H1 (cell line): ENCODE data around the gene SSRP1. TPM values are rescaled to one million over a fixed set of nuclear protein-coding genes. Genes with fewer than 3 reads are reported as not detected.

ENCODE experiments used
- CTCF ChIA-PET: fragments of 300-600 bp; sonication (Branson Sonifier 250); formaldehyde crosslinking; loops from one replicate; lab custom pipeline; 2021; ENCODE audit not compliant: partially characterized antibody; lab: Charles Lee
- POLR2A ChIA-PET: fragments of 300-600 bp; sonication (Branson Sonifier 250); formaldehyde crosslinking; loops from one replicate; lab custom pipeline; 2021; ENCODE audit warnings: inconsistent platforms; ENCODE audit not compliant: partially characterized antibody; lab: Charles Lee
- DNase-seq, 2 experiments: peaks; one replicate each; pipeline versions ENCODE4 v3.0.0 to v3.0.0-alpha.2; 2010 to 2022; ENCODE audit warnings: low spot score in 2 of 2, low read depth in 1 of 2, mixed read lengths in 1 of 2
- FAIRE-seq: peaks from 2 replicates; lab custom pipeline; 2011; peaks lifted over from hg19 to GRCh38; lab: Jason Lieb, UNC
- H2AFZ ChIP-seq: 2 replicates; pipeline ENCODE4 v1.8.1; 2012; ENCODE audit warnings: low read length, inconsistent platforms
- H2AK5ac ChIP-seq: 2 replicates; pipeline ENCODE4 v1.6.1; 2013; ENCODE audit warnings: low read depth, low read length
- H2BK120ac ChIP-seq: replicated peaks from 2 replicates; pipeline ENCODE3; 2013; ENCODE audit warnings: low read depth, low read length, inconsistent platforms
- H2BK12ac ChIP-seq: 2 replicates; pipeline ENCODE4 v1.6.1; 2013; ENCODE audit warnings: low read depth, low read length
- H2BK15ac ChIP-seq: 2 replicates; pipeline ENCODE4 v1.6.1; 2013; ENCODE audit warnings: low read length
- H2BK20ac ChIP-seq: 2 replicates; pipeline ENCODE4 v1.6.1; 2013; ENCODE audit warnings: low read length
- H2BK5ac ChIP-seq: 2 replicates; pipeline ENCODE4 v1.6.1; 2013; ENCODE audit warnings: low read depth, low read length
- H3K14ac ChIP-seq: 2 replicates; pipeline ENCODE4 v1.6.1; 2013; ENCODE audit warnings: inconsistent platforms; ENCODE audit not compliant: insufficient read length
- H3K18ac ChIP-seq: 2 replicates; pipeline ENCODE4 v1.6.1; 2013; ENCODE audit warnings: low read length; ENCODE audit errors: extremely low read depth
- H3K23ac ChIP-seq: 2 replicates; pipeline ENCODE4 v1.6.1; 2013; ENCODE audit warnings: inconsistent platforms; ENCODE audit not compliant: insufficient read length
- H3K23me2 ChIP-seq: 2 replicates; pipeline ENCODE4 v1.6.1; 2013; ENCODE audit warnings: low read depth, low read length
- H3K27ac ChIP-seq: 2 replicates; pipeline ENCODE4 v1.6.1; 2011; ENCODE audit warnings: low read depth, low read length, inconsistent platforms
- H3K27me3 ChIP-seq, 4 experiments: replicated peaks in 1 of 4; 1 replicate in 1 of 4; 2 replicates in 3 of 4; pipeline versions ENCODE4 v1.6.1 to v1.8.1; 2011 to 2013; ENCODE audit warnings: low read length in 3 of 4, mild to moderate bottlenecking in 3 of 4, inconsistent platforms in 2 of 4, mixed read lengths in 2 of 4, moderate library complexity in 1 of 4; ENCODE audit not compliant: control insufficient read depth in 3 of 4, insufficient read depth in 3 of 4; ENCODE audit errors: extremely low read depth in 1 of 4
- H3K36me3 ChIP-seq, 4 experiments: 2 replicates each; pipeline versions ENCODE4 v1.6.1 to v1.8.1; 2011 to 2013; ENCODE audit warnings: mild to moderate bottlenecking in 4 of 4, low read length in 3 of 4, moderate library complexity in 2 of 4, control low read depth in 1 of 4, inconsistent platforms in 1 of 4; ENCODE audit not compliant: insufficient read depth in 4 of 4, control insufficient read depth in 2 of 4
- H3K4ac ChIP-seq: replicated peaks from 2 replicates; pipeline ENCODE3; 2013; ENCODE audit warnings: low read length, low read depth, mixed read lengths, inconsistent platforms; ENCODE audit not compliant: insufficient read length
- H3K4me1 ChIP-seq, 4 experiments: replicated peaks in 1 of 4; 1 replicate in 1 of 4; 2 replicates in 3 of 4; pipeline versions ENCODE4 v1.6.1 to v1.8.1; 2011 to 2013; ENCODE audit warnings: low read length in 3 of 4, inconsistent platforms in 2 of 4, mixed read lengths in 1 of 4; ENCODE audit not compliant: insufficient read depth in 4 of 4, control insufficient read depth in 3 of 4
- H3K4me2 ChIP-seq, 2 experiments: 2 replicates each; pipeline versions ENCODE4 v1.6.1 to v1.8.1; 2011 to 2013; ENCODE audit warnings: low read depth in 2 of 2, low read length in 2 of 2, control low read depth in 1 of 2, inconsistent platforms in 1 of 2, mild to moderate bottlenecking in 1 of 2; ENCODE audit not compliant: insufficient read depth in 1 of 2
- H3K4me3 ChIP-seq, 4 experiments: fragments of 200-600, 300-600 bp in 1 of 4; sonication (generic), shearing (Covaris generic), sonication (Bioruptor Twin) in 1 of 4; 2 replicates each; pipeline versions ENCODE4 v1.5.1 to v1.8.1; 2011 to 2016; ENCODE audit warnings: low read length in 4 of 4, low read depth in 3 of 4, control low read depth in 2 of 4, inconsistent platforms in 2 of 4, mild to moderate bottlenecking in 2 of 4, mixed read lengths in 1 of 4, moderate library complexity in 1 of 4; ENCODE audit not compliant: insufficient read depth in 2 of 4; ENCODE audit errors: extremely low read depth in 1 of 4
- H3K56ac ChIP-seq: replicated peaks from 2 replicates; pipeline ENCODE3; 2013; ENCODE audit warnings: low read depth, mild to moderate bottlenecking, mixed read lengths, low read length, inconsistent platforms; ENCODE audit not compliant: insufficient read length
- H3K79me1 ChIP-seq: 2 replicates; pipeline ENCODE4 v1.6.1; 2013; ENCODE audit warnings: low read depth, low read length, control low read depth
- H3K79me2 ChIP-seq, 2 experiments: 2 replicates each; pipeline versions ENCODE4 v1.6.1 to v1.8.1; 2012 to 2013; ENCODE audit warnings: low read length in 2 of 2, mild to moderate bottlenecking in 2 of 2, inconsistent platforms in 1 of 2; ENCODE audit not compliant: insufficient read depth in 2 of 2, control insufficient read depth in 1 of 2
- H3K9ac ChIP-seq, 4 experiments: replicated peaks in 1 of 4; 1 replicate in 1 of 4; 2 replicates in 3 of 4; pipeline versions ENCODE4 v1.6.1 to v1.8.1; 2011 to 2013; ENCODE audit warnings: low read depth in 3 of 4, low read length in 3 of 4, control low read depth in 2 of 4, mild to moderate bottlenecking in 2 of 4, moderate library complexity in 2 of 4, inconsistent platforms in 1 of 4; ENCODE audit errors: extremely low read depth in 1 of 4
- H3K9me3 ChIP-seq, 2 experiments: 2 replicates each; pipeline versions ENCODE4 v1.6.1 to v1.8.1; 2012 to 2013; ENCODE audit warnings: mild to moderate bottlenecking in 2 of 2, moderate library complexity in 2 of 2, control low read depth in 1 of 2, inconsistent platforms in 1 of 2, low read depth in 1 of 2, low read length in 1 of 2, mixed read lengths in 1 of 2; ENCODE audit not compliant: insufficient read depth in 2 of 2
- H4K20me1 ChIP-seq, 2 experiments: replicated peaks in 1 of 2; 2 replicates each; pipeline versions ENCODE3 to v1.8.1; 2011 to 2013; ENCODE audit warnings: inconsistent platforms in 2 of 2, low read length in 2 of 2, mild to moderate bottlenecking in 1 of 2; ENCODE audit not compliant: insufficient read depth in 2 of 2, control insufficient read depth in 1 of 2
- H4K5ac ChIP-seq: 2 replicates; pipeline ENCODE4 v1.6.1; 2013; ENCODE audit warnings: low read length, low read depth, mixed read lengths, inconsistent platforms; ENCODE audit not compliant: insufficient read length
- H4K8ac ChIP-seq: 2 replicates; pipeline ENCODE4 v1.8.0; 2013; ENCODE audit warnings: mild to moderate bottlenecking, moderate library complexity, low read length, inconsistent platforms; ENCODE audit not compliant: insufficient read depth; ENCODE audit errors: extremely low read depth
- H4K91ac ChIP-seq: replicated peaks from 2 replicates; pipeline ENCODE3; 2013; ENCODE audit warnings: low read length, mixed read lengths, inconsistent platforms; ENCODE audit not compliant: insufficient read length
- ASH2L ChIP-seq: fragments of 200-600, 300-600 bp; sonication (generic); IDR thresholded peaks from one replicate; pipeline ENCODE4 v1.7.1; 2017; ENCODE audit warnings: low read length
- CHD1 ChIP-seq: IDR thresholded peaks from 2 replicates; pipeline ENCODE4 v1.6.1; 2012; ENCODE audit warnings: low read depth, low read length, improper control_type of control experiment
- CREB1 ChIP-seq: IDR thresholded peaks from 2 replicates; pipeline ENCODE4 v1.6.1; 2012; ENCODE audit warnings: inconsistent platforms
- EGR1 ChIP-seq: IDR thresholded peaks from 2 replicates; pipeline ENCODE4 v1.6.1; 2011; ENCODE audit warnings: low read depth, low read length, borderline replicate concordance
- EP300 ChIP-seq, 2 experiments: IDR thresholded peaks; 1 replicate in 1 of 2; 2 replicates in 1 of 2; pipeline ENCODE4 v1.6.1; 2011 to 2012; ENCODE audit warnings: low read depth in 2 of 2, low read length in 2 of 2, mild to moderate bottlenecking in 2 of 2, borderline replicate concordance in 1 of 2, inconsistent platforms in 1 of 2, moderate library complexity in 1 of 2
- JUN ChIP-seq: IDR thresholded peaks from 2 replicates; pipeline ENCODE4 v1.6.1; 2011; ENCODE audit warnings: low read depth, mild to moderate bottlenecking, improper control_type of control experiment, low read length
- PHF8 ChIP-seq: fragments of 200-600 bp; sonication (generic); conservative IDR thresholded peaks from 2 replicates; pipeline ENCODE4 v1.7.1; 2012; ENCODE audit warnings: low read depth, mild to moderate bottlenecking, inconsistent platforms, low read length, moderate library complexity
- POU5F1 ChIP-seq: IDR thresholded peaks from 2 replicates; pipeline ENCODE4 v1.6.1; 2011; ENCODE audit warnings: low read depth, mild to moderate bottlenecking, low read length, moderate library complexity
- SP2 ChIP-seq: IDR thresholded peaks from 2 replicates; pipeline ENCODE4 v1.6.1; 2012; ENCODE audit warnings: mild to moderate bottlenecking, low read length, inconsistent platforms
- SP4 ChIP-seq: IDR thresholded peaks from 2 replicates; pipeline ENCODE4 v1.6.1; 2012; ENCODE audit warnings: low read length, inconsistent platforms
- SUZ12 ChIP-seq: fragments of 200-600 bp; sonication (generic); IDR thresholded peaks from 2 replicates; pipeline ENCODE4 v1.6.1; 2012; ENCODE audit warnings: mild to moderate bottlenecking, inconsistent platforms, low read length, moderate library complexity, mixed read lengths
- TEAD4 ChIP-seq: IDR thresholded peaks from 2 replicates; pipeline ENCODE4 v1.6.1; 2012; ENCODE audit warnings: low read depth, low read length, inconsistent platforms, mixed read lengths
- WGBS, 2 experiments: shearing (Covaris generic) in 1 of 2; methylation state at CpG; one replicate each; pipeline versions ENCODE4 v1.1.6 to v1.1.7; 2013 to 2015; ENCODE audit warnings: low lambda C conversion rate in 2 of 2, mixed read lengths in 2 of 2, inconsistent platforms in 1 of 2, low coverage in 1 of 2, missing lambda C conversion rate in 1 of 2; ENCODE audit not compliant: insufficient replicate concordance in 2 of 2, insufficient coverage in 1 of 2, insufficient read length in 1 of 2; ENCODE audit errors: extremely low coverage in 1 of 2, missing lambda C conversion rate in 1 of 2; 5-methylcytosine and 5-hydroxymethylcytosine counted together
- polyA plus RNA-seq, 7 experiments: library from polyadenylated mRNA; depleted of rRNA in 3 of 7; stranded (reverse) in 5 of 7; unstranded in 2 of 7; fragments of >200 nt in 5 of 7; fragments of 200-250 nt in 2 of 7; gene quantifications; 1 replicate in 5 of 7; 2 replicates in 1 of 7; 4 replicates in 1 of 7; pipeline versions ENCODE4 v1.2.1 to v1.2.3, GENCODE V29; 2011 to 2013; ENCODE audit warnings: missing spikeins in 2 of 7, mixed read lengths in 2 of 7
- total RNA-seq: library from RNA; stranded (reverse); fragmentation: NEBNext Ultra II Directional; extraction: Animal tissue kit (Norgen Biotek cat#: 25700); gene quantifications from 2 replicates; pipeline ENCODE4 v1.2.1, GENCODE V29; 2021
- TF ChIP-seq, protein P1 (sequence below): IDR thresholded peaks from 2 replicates; pipeline ENCODE4 v1.6.1; 2012; ENCODE audit warnings: inconsistent platforms

SSRP1 gene
- total and polyA plus RNA-seq, 2 of the 8 experiments (the other 6 are each of a cell fraction or from before 2014, with no cell fraction given), result 259 to 281 TPM

DNA sequence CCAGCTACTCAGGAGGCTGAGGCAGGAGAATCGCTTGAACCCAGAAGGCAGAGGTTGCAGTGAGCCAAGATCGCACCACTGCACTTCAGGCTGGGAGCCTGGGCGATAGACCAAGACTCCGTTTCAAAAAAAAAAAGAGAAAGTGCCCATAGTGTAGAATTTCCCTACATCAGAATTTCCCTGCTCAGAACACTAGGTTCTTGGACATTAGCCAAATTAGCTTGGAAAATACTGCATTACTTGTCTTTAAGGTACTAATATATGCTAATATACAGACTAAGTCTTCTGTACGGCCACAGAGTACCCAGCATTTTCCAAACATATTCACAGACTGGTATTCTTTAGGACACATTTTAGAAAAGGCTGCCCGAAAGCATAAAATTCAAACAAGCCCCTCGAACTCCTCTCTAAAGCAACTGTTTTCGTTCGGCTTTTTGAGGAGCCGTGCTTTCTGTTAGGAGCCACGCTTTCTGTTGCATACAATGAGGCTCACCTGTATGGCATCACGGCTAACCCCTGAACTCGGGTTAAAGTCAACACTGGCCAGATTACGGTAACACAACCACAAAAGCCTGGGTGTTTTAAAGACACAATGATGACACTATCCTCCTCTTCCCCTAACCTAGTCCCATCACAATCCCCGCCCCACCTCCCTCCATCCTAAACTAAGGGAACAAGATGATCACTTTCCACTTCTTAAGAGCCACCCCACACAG lies 29.4 kb downstream of the SSRP1 start:
- Histone ChIP-seq H2AK5ac (no peak overlapping the region), H3K14ac (no peak overlapping the region), H4K8ac (no peak overlapping the region), H2BK20ac (no peak overlapping the region), H3K56ac (no peak overlapping the region), H2BK15ac (no peak overlapping the region), H2BK12ac (no peak overlapping the region), H3K4ac (no peak overlapping the region), H3K79me2 (peaks cover 0 to 58% of the 10 kb centered on the region in 2 experiments; a peak in 2 of 4 replicates), H3K23me2 (peaks cover 4% of the 10 kb centered on the region; the same call in 1 of the 2 replicates), H2BK120ac (no peak overlapping the region), H3K79me1 (peaks cover 26% of the 10 kb centered on the region), H3K4me1 (peaks cover 4 to 15% (median 7%) of the 10 kb centered on the region in 4 experiments), H3K23ac (no peak overlapping the region), H3K27me3 (no peaks in the 10 kb centered on the region), H3K9me3 (no peaks in the 10 kb centered on the region), H2AFZ (no peak overlapping the region), H3K36me3 (peaks cover 14 to 48% (median 30%) of the 10 kb centered on the region in 4 experiments), H3K4me2 (no peak overlapping the region), H3K27ac (no peak overlapping the region), H2BK5ac (no peak overlapping the region), H3K4me3 (no peak overlapping the region), H4K91ac (no peak overlapping the region), H4K20me1 (peaks cover 9 to 17% of the 10 kb centered on the region in 2 experiments), H3K9ac (no peak overlapping the region), H3K18ac (no peak overlapping the region), H4K5ac (no peak overlapping the region)
- CTCF ChIA-PET, result no interaction called here
- FAIRE-seq (no peak), DNase-seq (no peak)
- POLR2A ChIA-PET, result interaction anchor here (1.2 to 45.7 kb wide), 4 partner anchors 1 to 26 kb away, joined by 4 to 1279 read pairs (median 642); partner anchors contain the start of genes P2RX3, SSRP1 and TNKS1BP1
- WGBS, 2 experiments, result 93 to 100% methylated on average over 1 to 15 of the region's 15 CpGs
- no peak for TF ChIP-seq CREB1
- no peak for TF ChIP-seq CHD1
- TF ChIP-seq EP300 (IDR thresholded peaks at IDR 0.05; ENCODE audit: borderline replicate concordance in 1 of 2, low read depth in 2 of 2, low read length in 2 of 2), result no peak
- TF ChIP-seq SUZ12, result no peak
- TF ChIP-seq TEAD4, result no peak
- TF ChIP-seq ASH2L, result no peak
- TF ChIP-seq SP2, result no peak
- TF ChIP-seq POU5F1, result no peak
- no peak for TF ChIP-seq EGR1
- TF ChIP-seq PHF8, result no peak
- TF ChIP-seq SP4, result no peak
- TF ChIP-seq JUN, result no peak
- TF ChIP-seq, protein P1, sequence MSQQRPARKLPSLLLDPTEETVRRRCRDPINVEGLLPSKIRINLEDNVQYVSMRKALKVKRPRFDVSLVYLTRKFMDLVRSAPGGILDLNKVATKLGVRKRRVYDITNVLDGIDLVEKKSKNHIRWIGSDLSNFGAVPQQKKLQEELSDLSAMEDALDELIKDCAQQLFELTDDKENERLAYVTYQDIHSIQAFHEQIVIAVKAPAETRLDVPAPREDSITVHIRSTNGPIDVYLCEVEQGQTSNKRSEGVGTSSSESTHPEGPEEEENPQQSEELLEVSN, result no peak
